GM18508 (cell line): Measurements from ENCODE around the gene PLCL1.

Source experiments
- ATAC-seq: cut with Tn5 transposase; IDR thresholded peaks from one replicate; pipeline ENCODE4 v1.9.1; 2021; ENCODE audit warnings: moderate number of reproducible peaks; ENCODE audit not compliant: insufficient read depth, unreplicated experiment

PLCL1 gene

DNA sequence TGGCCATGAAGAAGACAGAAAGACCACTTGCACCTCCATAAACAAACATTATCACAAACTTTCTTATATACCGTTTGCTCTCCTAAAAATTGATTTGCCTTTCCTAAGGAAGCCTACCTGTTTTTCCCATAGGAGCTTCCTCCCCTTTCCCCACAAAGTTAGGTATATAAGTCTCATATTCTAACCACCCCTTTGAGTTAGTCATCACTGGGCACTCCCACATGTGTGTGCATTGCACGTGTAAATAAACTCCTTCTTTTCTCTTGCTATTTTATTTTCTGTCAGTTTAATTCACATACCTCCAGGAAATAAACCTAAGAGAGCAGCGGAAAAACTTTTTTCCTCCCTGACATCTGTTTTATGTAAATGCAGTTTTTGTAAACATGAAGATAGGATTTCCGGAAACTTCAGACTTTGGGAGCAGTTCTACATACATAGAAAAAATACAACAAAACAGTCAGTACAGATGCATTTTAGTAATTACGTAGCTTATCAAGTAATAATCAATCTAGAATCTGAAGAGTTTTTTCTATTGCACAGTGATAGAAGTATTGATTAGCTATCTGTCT, 46.6 kb downstream of the PLCL1 start:
- ATAC-seq, result no peak

DNA sequence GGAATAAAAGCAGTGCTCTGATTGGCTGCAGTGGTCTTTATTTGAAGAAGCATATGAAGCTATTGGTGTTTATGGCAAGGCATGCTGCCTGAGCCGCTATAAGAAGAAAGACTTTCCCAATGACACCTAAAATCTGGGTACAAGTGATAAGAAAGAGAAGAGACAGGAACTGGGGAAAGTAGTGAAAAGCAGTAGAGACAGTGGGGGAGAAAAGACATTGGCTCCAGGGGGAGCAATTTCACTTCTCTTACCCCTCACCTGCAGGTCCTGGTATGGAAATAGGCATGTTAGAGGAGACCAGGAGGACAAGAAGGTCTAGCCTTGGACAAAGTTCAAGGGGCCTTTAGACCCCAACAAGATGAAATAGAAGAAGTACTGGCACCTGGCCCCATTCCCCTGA, 47.1 kb downstream of the PLCL1 start:
- no peak for ATAC-seq

DNA sequence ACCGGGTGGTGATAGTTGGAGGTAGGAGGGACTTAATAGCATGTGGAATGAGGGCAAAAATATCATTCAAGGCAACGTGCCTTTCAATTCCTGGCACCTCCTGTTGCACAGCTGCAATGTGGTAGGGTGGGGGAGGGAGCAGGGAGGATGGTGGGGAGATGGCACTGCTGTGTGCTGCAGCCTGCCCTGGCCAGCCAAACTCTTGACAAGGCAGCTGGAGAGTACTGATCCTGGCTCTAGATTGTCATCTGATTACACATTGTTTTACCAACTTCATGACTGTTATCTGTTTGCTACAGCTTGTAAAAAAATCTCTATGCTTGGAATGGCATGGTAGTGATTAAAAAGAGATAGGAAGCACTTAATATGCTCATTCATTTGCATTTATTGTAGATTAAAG, 47.7 kb downstream of the PLCL1 start:
- ATAC-seq, result no peak

DNA sequence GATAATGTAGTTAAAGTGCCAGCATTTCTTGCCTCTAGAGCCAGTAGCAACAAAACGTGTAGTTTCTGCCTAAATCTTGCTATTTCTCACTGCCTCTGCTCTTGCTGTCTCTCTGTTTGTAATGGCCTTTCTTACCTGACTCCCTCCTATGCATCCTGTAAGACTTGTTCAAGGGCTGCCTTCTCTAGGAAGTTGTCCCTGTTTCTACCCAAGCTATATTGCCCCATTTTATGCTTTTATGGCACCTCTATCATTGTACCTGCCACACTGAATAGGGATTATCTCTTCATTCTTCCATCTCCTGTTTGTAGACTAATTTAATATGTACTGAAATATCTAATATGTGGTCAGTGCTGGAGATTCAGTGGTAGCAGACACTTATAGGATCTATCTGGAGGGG, 49.2 kb downstream of the PLCL1 start:
- ATAC-seq, result no peak

DNA sequence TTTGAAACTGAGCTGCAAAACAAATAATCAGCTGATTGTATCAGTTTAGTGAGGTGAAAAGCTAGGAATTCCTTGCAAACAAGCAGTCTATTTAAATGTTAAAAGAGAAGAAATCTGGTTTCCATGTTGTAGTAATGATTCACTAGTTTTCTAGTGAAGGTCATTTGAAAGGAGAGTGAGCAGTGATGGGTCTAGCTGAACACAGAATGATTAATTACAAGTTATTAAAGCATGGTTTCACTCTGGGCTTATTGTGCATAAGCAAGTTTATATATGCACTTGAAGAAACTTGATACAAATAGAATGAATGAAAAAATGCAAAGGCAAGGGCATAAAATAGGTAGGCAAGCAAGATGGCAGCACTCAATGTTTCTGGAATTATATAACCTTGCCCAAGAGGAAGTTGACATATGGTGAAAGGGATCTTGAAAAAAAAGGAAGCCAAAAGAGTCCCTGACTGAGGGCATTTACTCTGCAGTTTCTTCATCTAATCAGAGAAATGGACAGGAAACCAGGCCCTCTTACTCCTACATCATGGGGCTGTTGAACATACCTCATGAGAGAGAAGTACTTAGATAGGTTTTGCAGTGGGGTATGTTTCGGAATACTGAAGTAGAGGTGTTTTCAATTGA, 53.2 kb downstream of the PLCL1 start:
- ATAC-seq, result no peak

DNA sequence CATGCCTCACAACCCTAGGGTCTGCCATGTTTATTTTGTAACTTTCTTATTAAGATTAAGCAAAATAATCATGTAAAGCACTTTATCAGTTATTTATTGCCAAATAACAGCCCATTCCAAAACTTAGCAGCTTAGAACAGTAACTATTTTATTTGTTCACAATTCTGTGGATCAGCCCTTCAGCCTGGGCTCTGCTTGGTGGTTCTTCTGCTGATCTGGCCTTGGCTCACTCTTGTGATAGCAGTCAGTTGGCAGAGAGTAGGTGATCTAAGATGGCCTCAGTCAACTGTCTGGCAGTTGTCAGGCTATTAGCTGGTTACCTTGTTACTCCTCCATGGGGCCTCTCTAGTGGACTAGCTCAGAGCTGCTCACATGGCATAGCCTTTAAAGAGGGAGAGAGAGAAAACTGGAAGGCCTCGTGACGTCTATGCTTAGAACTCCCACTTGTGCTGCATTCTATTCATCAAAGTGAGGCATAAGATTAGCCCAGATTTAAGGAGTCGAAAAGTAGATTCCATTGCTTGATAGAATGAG, 54.3 kb downstream of the PLCL1 start:
- ATAC-seq, result no peak

DNA sequence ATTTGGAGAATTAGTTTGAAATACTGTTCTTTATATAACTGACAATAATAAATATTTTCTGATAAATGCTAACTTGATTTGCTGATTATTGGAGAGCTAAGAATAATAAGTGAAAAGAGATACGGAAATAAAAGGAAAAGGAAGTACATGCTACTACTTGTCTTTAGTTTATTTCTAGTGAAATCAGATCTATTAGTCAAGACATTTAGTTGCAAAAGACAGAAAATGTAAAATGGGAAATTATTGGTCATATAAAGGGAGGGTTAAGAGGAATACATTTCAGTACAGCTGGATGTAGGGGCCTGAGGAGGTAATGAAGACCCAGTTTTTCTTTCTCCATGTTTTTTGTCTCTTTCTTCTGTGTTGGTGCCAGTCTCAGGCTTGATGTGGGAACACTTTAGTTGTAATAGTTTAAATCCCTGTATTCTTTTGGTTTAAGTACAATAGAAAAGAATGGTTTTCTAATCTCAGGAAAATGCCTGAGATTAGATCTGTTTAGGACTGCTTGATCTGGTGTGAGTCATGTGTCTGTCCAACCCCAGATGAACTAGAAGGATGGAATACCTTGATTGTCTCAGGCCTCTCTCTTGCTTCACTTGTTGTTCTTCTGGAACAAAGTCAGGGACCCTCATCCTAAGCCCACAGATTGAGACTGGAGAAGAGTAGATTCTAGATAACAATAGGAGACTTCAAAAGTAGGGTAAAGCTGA, 58.0 kb downstream of the PLCL1 start:
- no peak for ATAC-seq

DNA sequence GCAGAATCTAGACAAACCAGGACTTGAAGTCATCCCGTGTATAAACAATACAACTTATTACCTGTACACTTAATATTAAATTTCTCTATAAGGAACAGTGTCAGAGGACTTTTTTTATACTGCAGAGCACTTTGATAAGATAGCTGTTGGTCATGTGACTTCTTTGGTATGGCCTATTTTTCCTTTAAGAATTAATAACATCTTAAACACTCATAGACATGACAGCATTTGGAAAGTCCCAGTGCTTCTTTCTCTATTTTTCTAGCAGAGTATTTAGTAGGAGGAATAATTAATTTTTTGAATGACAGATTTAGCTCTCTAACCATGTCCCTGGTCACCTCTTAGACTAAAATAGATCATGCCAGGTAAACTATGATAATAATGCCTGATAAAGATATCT, 59.4 kb downstream of the PLCL1 start:
- no peak for ATAC-seq

DNA sequence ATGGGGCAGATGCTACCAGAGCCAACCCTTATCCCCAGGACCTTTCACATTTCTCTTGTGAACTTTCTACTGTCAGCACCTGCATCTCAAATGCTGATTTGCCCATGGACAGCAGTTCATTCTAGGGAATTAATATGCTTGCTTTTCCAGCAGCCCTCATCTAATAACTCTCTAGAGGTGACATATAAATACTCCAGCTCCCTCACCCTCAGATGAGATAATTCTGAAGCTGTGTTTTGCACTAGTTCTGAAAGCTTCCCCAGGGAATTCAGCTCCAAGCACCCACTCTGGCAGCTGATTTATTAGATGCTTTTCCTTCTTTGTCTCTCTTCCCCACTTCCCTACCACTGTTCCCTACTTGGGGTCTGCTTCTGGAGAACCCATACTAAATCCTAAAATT, 62.1 kb downstream of the PLCL1 start:
- ATAC-seq, result no peak

DNA sequence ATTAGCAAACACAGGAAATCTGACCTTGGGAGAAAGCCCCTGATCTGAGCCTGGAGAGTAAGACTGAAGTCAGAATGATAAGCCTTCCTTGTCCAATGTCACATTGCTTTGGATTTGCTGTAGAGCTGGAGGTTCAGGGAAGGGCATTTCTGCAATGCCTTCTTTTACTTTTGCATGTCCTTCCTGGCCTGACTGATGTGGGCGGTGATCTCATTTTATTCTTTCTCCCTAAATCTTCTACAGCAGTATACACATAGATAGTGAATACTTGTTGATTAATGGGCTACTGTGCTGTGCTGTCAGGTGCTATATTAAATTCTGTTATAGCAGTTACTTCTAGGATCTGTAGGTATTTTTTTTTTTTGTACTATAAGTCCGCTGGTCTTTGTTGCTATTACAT, 62.6 kb downstream of the PLCL1 start:
- no peak for ATAC-seq

DNA sequence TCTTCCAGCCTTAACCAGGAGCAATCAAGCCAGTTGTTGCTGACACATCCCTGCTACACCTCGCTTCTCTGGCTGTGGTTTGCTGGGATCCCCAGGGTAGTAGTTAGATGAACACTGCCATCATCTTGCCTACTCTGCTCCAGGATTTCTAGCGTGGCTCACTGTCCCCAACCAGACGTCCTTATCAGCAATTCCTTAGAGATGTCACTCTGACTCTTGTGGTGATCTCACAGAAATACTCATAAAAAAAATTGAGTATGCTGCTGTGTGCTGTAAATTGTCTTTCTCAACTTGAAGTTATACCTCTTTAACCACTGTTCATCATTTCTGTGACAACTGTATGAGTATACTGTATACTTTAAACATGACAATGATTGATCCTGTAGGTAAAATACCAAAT, 63.2 kb downstream of the PLCL1 start:
- no peak for ATAC-seq

DNA sequence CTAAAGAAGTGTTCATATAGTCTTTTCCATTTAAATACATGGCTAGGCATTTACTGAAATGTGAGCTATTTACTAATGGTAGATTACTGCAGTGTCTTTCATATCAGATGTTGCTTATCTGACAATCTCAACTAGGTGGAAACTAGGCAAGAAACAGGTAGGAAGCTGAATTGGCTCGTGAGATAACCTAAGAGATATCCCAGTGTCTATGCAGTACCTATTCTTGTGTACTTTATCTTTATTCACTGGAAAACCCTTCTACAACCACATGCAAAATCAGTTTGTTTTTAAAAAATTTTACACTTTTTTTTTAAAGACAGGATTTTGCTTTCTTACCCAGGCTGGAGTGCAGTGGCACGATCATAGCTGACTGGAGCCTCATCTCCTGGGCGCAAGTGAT, 63.8 kb downstream of the PLCL1 start:
- ATAC-seq, result no peak

DNA sequence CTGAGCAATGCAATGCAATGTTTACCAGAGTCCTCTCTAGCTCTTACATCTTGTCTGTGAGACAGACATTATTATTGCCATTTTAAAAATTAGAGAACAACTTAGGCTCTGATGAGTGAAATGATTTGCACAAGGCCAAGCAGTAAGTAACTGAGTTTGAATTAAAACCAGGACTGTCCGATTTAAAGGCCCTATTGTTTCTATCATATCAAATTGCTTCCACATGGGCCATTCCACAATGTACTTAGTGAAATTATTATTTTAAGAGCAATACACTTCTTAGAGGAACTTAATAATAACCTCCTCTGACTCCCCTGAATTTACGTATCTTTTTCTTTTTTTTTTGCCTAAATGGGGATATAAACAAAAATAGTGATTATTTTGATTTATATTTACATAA, 64.6 kb downstream of the PLCL1 start:
- no peak for ATAC-seq

DNA sequence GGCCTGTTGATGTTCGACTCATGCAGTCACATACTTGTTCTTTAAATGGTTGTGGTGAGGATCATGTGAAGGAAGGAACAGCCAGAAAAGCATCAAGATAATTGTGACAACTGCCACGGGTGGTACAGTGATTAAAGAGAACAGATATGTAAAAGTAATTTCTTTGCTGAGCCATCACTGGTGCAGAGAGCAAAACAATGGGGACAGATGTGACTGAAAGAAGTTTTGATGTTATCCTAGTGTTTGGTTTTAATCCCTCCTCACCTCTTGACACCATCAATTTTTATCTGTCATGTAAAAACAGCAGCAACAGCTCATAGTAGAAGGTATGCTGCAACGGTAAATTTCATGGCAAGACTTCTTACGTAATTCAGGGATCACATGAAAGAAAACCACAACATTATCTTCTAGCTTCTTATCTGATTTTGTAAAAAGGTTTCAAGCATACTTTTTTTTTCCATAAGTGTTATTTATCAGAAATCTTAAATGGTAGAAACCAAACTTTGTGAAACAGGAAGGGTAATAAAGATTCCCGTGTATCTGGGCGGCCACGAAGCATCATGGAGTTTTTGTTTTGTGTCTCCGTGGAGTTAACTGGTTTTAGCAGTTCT, 65.2 kb downstream of the PLCL1 start:
- no peak for ATAC-seq

DNA sequence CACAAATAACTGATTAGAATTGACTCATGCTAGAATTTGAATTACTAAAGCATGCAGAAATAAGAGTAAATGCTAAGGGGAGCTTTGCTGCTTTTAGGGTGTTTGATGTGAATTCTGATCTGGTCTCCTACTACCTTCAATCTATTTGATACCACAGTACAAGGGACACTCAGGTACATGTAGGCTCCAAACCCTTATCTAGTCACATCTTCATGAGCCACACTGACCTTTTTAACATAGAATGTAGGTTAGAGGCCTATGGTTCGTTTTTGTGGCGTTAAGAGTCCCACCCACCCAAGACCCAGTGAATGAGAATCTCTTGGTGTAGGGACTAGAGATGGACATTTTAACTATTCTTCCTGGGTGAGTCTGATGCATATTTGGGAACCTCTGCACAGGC, 65.7 kb downstream of the PLCL1 start:
- no peak for ATAC-seq

DNA sequence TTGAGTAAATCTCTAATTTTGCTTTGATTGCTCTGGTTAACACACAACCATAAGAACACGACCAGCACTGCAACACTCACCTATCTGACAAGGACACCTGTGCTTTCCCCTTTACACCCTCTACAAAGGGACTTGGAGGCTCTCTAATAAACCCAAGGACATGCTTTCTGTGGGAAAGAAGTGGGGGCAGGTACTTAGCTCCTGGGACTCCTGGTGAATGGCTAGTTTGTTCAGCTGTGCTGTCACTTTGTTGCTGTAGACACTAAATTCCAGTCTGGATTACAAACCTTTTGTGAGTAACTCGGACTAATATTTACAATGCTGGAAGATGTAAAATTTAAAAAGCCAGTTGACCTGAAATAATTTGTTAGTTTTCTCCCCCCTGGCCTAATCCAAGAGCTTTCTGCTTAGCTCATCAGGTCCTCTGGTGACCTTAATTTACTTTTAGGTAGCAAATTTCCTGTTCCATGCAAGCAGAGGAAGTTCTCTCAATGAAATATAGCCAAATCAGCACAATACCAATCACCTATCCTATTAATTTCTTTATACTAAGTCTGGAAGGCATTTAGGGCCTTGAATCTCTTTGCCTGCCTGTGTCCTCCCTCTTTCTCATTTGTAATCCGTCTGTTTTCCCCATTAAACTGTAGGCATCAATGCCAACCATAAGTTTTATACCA, 67.5 kb downstream of the PLCL1 start:
- ATAC-seq, result no peak

DNA sequence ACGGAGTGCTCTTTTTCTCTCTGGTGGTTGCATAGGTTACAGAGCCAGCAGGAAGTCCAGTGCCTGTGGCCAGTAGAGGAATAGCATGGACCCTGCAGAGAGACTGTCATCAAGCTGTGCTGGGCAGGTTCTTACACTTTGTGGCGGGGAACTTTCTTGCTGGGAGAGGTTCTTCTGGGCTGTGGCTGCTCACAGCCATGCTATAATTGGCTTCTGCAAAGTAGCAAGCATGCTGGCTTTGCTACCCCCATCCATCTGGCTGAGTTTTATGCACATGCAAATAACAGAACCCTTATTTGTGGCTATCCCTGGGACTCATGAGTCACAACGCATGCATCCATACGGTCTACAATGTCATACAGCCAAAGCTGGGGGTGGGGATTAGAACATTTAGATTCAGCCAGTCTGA, 68.9 kb downstream of the PLCL1 start:
- ATAC-seq, result no peak

DNA sequence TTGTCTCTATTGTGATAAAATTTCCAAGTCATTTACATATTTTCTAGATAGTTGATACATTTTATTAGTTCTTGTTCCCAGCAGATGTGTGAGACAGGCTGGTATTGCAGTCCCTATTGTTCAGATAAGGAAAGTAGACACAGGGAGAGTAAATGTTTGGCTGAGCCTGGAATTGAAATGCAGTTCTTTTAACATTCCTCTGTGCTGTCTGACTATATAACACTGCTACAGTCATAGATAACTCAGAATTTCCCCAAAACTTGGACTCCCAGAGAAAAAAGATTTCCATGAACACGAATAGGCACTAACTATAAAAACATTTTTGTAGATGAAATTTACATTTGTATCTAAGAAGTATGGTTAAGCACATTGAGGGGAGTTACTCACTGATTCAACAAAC, 71.4 kb downstream of the PLCL1 start:
- ATAC-seq, result no peak

DNA sequence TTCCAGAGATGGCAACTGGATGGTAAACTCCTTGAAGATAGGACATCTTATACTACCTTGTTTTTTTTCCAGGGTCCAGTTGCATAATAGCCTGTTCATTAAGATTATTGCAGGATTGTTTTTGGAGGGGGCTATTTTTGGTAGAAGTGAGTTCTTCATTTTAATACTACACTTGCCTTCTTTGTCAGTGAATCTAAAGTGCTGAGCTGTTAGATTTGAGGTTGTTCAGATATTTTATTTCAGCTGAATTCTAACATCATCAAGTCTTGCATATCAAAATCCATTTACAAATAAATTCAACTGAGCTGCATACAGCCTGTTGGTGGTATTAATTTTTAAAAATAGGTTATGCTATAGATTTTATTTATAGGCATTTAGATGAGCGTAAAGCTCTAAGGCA, 72.1 kb downstream of the PLCL1 start:
- ATAC-seq, result no peak

DNA sequence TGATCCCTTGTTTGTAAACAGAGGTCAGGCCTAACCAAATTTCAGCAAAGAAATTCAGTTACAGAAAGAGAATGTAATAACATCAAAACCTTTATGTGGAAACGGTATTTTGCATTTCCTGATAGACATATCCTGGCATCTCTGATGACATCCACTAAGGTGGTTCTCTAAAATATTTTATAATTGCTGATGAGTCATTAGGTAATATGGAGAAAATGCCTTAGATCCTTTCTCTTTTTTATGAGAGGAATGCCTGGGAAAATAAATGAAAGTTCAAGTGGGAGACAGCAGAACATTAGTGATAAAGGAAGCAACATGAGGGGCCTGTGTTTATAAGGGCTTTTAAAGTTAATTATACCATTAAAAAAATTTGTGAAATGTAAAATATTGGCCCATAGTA, 72.6 kb downstream of the PLCL1 start:
- no peak for ATAC-seq

DNA sequence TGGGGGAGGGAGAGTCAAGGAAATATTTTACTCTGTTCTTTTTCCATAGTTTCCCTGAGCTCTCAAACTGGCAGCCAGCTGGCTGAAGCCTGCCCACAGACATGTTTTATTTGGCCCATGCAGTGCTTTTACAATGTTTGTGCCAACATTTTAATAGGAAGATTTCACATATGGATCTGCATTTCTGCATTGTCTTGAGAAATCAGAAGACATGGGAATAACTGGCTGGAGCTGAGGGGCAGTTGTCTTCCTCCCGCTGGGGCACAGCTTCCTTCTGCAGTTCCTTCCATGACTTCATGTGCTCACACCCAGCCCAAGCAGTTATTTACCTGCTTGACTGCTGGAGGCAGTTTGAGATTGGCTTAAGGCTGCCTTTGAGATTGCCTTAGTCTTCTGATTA, 74.4 kb downstream of the PLCL1 start:
- no peak for ATAC-seq
